GM19372 (cell line): Measurements from ENCODE around the gene ZMYM1.
"Not testable (repeated sequence)": the region's sequence is repeated elsewhere in the genome, so short reads cannot be mapped to it uniquely, and the experiment has no call there.

Source experiments
- ATAC-seq: cut with Tn5 transposase; IDR thresholded peaks from one replicate; pipeline ENCODE4 v1.9.1; 2021; ENCODE audit warnings: mild to moderate bottlenecking, low read depth, moderate library complexity; ENCODE audit not compliant: unreplicated experiment

The ZMYM1 gene

DNA sequence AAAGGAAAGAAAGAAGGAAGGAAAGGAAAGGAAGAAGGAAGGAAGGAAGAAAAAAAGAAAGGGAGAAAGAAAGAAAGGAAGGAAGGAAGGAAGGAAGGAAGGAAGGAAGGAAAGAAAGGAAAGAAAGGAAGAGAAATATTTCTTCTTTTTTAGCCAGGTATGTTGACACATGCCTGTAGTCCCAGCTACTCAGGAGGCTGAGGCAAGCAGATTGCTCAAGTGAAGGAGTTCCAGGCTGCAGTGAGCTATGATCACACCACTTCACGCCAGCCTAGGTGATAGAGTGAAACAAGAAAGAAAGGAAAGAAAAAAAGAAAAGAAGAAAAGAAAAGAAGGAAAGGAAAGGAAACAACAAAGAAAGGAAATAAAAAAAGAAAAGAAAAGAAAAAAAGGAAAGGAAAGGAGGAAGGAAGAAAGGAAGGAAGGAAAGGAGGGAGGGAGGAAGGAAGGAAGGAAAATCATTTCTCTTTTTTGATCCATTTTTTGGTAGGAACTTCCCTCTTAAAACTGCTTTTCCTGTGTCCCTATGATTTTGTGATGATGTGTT, 5.8 kb upstream of the ZMYM1 start:
- no peak for ATAC-seq

DNA sequence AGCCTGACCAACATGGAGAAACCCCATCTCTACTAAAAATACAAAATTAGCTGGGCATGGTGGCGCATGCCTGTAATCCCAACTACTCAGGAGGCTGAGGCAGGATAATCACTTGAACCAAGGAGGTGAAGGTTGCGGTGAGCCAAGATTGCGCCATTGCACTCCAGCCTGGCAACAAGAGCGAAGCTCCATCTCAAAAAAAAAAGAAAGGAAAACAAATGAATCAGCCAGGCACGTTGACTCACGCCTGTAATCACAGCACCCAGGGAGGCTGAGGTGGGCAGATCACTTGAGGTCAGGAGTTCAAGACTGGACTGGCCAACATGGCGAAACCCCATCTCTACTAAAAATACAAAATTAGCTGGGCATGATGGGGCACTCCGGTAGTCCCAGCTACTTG, 2.8 kb upstream of the ZMYM1 start:
- ATAC-seq: not testable (repeated sequence)

DNA sequence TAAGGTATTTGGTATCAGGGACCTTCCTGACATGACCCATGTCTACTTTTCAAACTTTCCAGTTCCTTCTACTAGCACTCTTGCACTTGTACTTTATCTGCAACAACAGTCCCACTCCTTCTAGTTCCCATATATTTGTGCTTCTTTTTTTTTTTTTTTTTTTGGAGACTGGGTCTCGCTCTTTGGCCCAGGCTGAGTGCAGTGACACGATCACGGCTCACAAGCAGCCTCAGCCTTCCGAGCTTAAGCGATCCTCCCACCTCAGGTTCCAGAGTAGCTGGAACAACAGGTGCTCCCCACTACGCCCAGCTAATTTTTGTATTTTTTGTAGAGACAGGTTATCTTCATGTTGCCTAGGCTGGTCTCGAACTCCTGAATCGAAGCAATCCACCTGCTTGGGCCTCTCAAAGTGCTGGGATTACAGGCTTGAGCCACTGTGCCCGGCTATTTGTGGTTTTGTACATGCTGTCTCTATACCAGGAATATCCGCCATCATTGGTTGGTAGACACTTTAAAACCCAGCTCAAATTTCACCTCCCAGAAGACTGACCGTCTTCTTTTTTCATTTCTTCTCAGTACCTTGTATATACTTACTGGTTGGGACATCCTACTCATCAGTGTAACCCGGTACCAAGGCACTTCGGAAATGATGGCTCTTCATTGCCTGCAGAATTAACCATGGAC, 1.1 kb downstream of the ZMYM1 start:
- ATAC-seq: no peak

- no peak for ATAC-seq
These were observed 6.2 kb downstream of the ZMYM1 start for GRCh38 chr1:35085421-35085820.

DNA sequence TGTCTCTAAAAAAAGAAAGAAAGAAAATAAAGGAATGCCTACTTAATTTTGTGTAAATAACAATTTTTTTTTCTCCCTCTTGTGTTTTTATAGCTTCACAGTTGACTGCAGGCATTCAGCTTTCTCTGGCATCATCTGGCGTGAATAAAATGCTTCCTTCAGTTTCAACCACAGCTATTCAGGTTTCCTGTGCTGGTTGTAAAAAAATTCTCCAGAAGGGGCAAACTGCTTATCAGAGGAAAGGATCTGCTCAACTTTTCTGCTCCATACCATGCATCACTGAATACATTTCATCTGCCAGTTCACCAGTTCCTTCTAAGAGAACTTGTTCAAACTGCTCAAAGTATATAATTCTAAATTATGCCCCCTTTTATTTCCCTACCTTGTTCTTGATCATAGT, 18.0 kb downstream of the ZMYM1 start:
- no peak for ATAC-seq

GRCh38 chr1:35111106-35111505, 31.9 kb downstream of the ZMYM1 start:
- no peak for ATAC-seq

- no peak for ATAC-seq
These were observed 33.5 kb downstream of the ZMYM1 start for GRCh38 chr1:35112668-35113067.

- no peak for ATAC-seq
These were observed 36.5 kb downstream of the ZMYM1 start for GRCh38 chr1:35115459-35116383.

GRCh38 chr1:35120458-35121133, 41.4 kb downstream of the ZMYM1 start:
- ATAC-seq: no peak

- ATAC-seq: no peak
These were observed 43.1 kb downstream of the ZMYM1 start for GRCh38 chr1:35122311-35122710.

- no peak for ATAC-seq
These were observed 47.4 kb downstream of the ZMYM1 start for GRCh38 chr1:35126546-35126945.

- no peak for ATAC-seq
These were observed 49.9 kb downstream of the ZMYM1 start for GRCh38 chr1:35129080-35129479.

- no peak for ATAC-seq
These were observed 57.6 kb downstream of the ZMYM1 start for GRCh38 chr1:35136780-35137179.

DNA sequence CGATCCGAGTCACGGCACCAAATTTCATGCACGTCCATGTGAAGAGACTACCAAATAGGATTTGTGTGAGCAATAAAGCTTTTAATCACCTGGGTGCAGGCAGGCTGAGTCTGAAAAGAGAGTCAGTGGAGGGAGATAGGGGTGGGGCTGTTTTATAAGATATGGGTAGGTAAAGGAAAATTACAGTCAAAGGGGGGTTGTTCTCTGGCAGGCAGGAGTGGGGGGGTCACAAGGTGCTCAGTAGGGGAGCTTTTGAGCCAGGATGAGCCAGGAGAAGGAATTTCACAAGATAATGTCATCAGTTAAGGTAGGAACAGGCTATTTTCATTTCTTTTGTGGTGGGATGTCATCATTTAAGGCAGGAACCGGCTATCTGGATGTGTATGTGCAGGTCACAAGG, 58.4 kb downstream of the ZMYM1 start:
- not testable (repeated sequence) for ATAC-seq

DNA sequence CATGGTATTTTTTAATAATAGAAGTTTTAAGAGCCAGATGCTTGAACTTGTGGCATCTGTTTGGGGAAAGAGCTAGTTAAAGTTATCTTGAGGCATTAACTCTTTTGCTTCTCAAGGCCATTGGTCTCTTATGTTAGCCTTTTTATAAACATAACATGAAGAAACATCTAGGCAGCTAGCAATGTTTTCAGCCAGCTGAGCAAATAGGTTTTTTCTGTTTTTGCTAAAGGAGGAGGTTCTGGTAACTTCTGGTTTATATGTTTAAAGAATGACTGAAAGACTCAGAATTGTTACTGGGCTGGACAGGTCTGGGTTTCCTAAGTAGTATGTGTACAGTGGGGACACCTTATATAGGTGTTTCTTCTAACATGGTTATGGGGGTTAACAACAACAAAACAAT, 63.1 kb downstream of the ZMYM1 start:
- ATAC-seq: not testable (repeated sequence)

DNA sequence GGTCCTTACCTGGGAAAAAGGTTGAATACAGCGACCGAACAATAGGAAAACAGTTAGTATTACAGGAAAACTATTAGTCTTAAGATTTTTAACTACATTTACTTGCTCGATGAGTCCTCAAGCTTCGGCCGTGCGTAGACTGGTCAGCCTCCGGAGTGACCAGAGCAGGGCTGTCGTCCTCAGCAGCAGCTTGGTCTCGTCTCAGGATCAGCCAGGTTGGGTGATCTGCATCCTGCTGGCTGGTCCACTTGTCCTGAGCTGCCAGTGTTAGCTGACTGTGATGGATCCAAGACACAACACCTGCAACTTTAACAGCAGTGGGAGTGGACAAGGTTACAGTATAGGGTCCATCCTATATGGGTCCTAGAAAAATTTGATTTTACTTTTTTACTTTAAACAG, 63.5 kb downstream of the ZMYM1 start:
- ATAC-seq: not testable (repeated sequence)

GRCh38 chr1:35143737-35144508, 64.7 kb downstream of the ZMYM1 start:
- no peak for ATAC-seq

DNA sequence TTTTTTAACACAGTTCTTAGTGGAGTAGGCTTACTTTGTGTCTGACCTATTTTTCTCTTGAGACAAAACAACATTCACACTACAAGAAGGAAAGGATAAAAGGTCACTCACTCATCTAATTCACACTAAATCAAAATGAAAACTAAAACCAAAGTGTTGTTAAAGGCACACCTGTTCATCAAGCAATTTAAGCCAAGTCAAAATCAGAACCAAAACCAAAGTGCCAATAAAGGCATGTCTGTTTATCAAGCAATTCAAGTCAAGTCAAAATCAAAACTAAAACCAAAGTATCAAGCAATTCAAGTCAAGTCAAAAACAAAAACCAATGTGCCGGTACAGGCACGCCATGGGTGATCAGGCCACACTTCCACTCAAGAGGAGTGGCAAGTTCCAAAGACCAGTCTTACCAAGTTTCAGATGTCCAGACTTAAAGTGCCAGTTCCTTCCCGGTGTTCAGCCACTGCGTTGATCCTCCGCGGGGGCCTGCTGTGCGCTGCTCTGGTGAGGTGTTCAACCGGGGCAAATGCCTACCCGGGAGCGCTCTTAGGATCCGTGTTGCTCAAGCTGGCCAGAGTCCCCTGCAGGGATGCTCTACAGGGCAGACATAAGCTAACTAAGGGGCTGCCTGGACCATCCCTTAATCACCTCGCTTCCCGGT, 66.8 kb downstream of the ZMYM1 start:
- not testable (repeated sequence) for ATAC-seq

DNA sequence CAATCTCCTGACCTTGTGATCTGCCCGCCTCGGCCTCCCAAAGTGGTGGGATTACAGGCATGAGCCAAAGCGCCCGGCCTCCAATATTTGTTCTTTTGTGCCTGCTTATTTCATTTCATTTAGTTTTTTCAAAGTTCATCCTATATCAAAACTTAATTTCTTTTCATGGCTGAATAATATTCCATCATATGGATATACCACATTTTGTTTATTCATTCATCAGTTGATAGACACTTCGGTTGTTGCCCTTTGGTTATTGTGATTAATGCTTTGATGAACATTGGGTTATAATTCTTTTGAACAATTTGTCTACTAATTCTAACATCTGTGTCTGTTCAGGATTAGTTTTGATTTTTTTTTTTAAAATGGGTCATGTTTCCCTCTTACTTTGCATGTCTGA, 72.0 kb downstream of the ZMYM1 start:
- ATAC-seq: no peak

DNA sequence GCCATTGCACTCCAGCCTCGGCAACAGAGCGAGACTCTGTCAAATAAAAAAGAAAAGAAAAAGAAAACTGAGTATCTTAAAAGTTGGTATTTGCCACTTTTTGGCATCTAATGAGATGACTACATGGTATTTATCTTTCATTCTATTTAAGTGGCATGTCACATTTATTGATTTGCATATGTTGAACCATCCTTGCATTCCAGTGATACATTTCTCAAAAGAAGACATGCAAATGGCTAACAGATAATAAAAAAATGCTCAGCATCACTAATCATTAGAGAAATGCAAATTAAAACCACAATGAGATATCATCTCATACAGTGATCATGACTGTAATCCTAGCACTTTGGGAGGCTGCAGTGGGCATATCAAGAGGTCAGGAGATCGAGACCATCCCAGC, 85.7 kb downstream of the ZMYM1 start:
- no peak for ATAC-seq
